D721Med (cell line): ENCODE measurements around the gene SLC44A5.

Experiments
- DNase-seq: peaks from one replicate; pipeline ENCODE4 v3.0.0; 2011; ENCODE audit warnings: low spot score; ENCODE audit not compliant: insufficient read length
- FAIRE-seq: peaks from 2 replicates; lab custom pipeline; 2011; peaks lifted over from hg19 to GRCh38; lab: Jason Lieb, UNC
- CTCF ChIP-seq: IDR thresholded peaks from 2 replicates; pipeline ENCODE4 v1.5.1; 2012; ENCODE audit warnings: mild to moderate bottlenecking, control low read depth; ENCODE audit not compliant: insufficient read depth; ENCODE audit errors: missing control alignments

Gene SLC44A5

GRCh38 chr1:75461808-75462325 lies 149.0 kb downstream of the SLC44A5 start:
- no peak for TF ChIP-seq CTCF
- FAIRE-seq (no peak), DNase-seq (no peak)

DNA sequence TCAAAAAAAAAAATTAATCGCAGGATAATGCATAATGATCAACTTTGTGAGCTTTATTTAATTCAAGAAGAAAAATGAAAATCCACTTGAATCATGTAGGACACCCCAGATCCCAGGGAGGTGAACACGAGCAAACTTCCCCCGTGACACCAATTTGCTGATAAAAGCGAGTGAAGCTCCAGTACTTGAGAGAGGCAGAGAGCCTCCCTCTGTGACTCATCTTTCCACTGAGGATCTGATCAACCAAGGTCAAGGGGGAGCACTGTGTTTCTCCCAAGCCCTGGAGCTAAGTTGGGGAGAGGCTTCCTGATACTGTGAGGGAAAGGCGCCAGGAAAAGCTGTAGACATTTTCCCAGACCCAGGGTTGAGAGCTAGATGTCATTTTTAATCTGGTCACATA lies 160.9 kb downstream of the SLC44A5 start:
- DNase-seq, result no peak
- no peak for FAIRE-seq
- no peak for TF ChIP-seq CTCF

DNA sequence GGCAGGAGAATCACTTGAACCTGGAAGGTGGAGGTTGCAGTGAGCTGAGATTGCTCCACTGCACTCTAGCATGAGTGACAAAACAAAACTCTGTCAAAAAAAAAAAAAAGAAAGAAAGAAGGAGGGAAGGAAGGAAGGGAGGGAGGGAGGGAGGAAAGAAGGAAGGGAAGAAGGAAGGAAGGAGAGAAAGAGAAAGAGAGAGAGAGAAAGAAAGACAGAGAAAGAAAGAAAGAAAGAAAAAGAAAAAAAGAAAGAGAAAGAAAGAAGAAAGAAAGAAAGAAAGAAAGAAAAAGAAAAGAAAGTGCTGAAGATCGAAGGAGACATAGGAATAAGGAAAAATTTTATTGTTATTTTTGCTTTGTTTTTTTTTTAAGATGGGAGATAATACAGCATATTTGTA lies 166.7 kb downstream of the SLC44A5 start:
- TF ChIP-seq CTCF, result no peak
- no peak for FAIRE-seq
- DNase-seq, result no peak

DNA sequence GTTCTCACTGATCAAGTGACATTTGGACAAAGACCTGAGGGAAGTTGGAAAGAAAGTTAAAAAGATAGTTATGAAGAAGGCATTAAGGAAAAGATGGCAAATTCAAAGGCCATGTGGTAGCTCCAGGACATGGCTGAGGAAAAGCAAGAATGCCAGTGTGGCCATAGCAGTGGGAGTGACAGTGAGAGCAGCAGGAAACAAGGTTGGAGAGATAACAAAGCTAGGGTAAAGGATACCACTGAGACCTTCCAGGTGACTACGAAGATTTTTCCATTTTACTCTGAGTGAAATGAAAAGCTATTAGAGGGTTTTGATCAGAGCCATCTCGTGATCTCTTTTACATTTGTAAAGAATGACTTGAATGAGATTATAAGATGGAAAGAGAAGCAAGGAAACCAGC lies 170.6 kb downstream of the SLC44A5 start:
- TF ChIP-seq CTCF, result no peak
- FAIRE-seq (no peak), DNase-seq (no peak)

- no peak for FAIRE-seq
These were observed 172.6 kb downstream of the SLC44A5 start for GRCh38 chr1:75438355-75438754.

DNA sequence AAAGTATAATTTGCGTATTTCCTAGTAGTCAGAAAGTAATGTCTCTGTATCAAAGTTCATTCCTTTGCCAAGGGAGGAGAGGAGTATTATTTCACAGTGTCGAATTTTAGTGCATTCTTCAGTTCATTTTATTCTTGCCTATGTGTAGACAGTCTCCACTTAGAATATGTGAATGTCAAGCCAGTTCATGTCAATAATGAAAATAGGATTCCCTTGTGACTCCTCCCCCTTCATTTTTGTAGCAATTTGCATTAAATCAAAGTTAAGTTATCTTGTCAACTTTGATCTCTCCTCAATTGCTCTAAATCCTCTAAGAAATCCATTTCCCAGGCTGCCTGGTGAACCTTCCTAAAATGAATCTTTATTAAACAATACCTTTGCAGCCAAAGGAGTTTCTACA lies 179.1 kb downstream of the SLC44A5 start:
- DNase-seq, result no peak
- no peak for TF ChIP-seq CTCF
- FAIRE-seq, result no peak

More at GRCh38 chr1:75438355-75438754, 172.6 kb downstream of the SLC44A5 start:
- DNase-seq, result no peak
- TF ChIP-seq CTCF, result no peak

DNA sequence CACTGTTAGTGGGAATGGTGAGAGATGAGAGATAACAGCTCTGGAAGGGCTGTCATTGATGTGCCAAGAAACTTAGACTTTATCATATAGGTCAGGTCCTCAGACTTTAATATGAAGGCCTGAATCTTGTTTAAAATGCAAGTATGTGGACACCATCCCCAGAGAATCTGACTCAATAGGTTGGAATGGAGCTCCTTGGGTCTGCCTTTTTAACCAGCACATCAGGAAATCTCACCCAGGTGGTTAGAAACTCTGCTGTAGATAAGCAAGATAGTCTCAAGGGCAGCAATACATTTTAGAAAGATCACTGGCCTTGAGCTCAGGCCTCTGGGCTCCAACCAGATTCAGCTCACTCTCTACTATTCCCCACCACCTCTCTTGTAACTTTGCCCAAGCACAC lies 180.4 kb downstream of the SLC44A5 start:
- FAIRE-seq, result no peak
- TF ChIP-seq CTCF, result no peak
- DNase-seq, result no peak
